HEK293 (cell line): ENCODE results near the gene ALDH8A1.

Source experiments
- CTCF ChIA-PET: fragments of 350-600 bp; formaldehyde crosslinking; extraction: SDS; loops from one replicate; lab custom pipeline; 2021; ENCODE audit warnings: antibody characterized with exemption; lab: Yijun Ruan, JAX
- POLR2A ChIA-PET: fragments of 300-600 bp; formaldehyde crosslinking; extraction: SDS; loops from one replicate; lab custom pipeline; 2020; ENCODE audit warnings: antibody characterized with exemption, inconsistent platforms; lab: Yijun Ruan, JAX
- H3K27ac ChIP-seq: fragments of 200-500 bp; sonication (Bioruptor generic); 2 replicates; pipeline ENCODE4 v1.5.1; 2014; ENCODE audit warnings: low read depth, low read length, control low read depth, inconsistent platforms; ENCODE audit errors: extremely low read depth
- H3K36me3 ChIP-seq, 2 experiments: fragments of 200-500 bp in 1 of 2; sonication (Bioruptor generic) in 1 of 2; 1 replicate in 1 of 2; 2 replicates in 1 of 2; pipeline ENCODE4 v1.5.1; 2014 to 2017; ENCODE audit warnings: inconsistent platforms in 2 of 2, low read length in 2 of 2; ENCODE audit not compliant: control insufficient read depth in 2 of 2, insufficient read depth in 1 of 2
- H3K4me1 ChIP-seq: fragments of 200-500 bp; sonication (Bioruptor generic); 2 replicates; pipeline ENCODE4 v1.5.1; 2014; ENCODE audit warnings: mild to moderate bottlenecking, low read length, inconsistent platforms; ENCODE audit not compliant: control insufficient read depth, insufficient read depth
- H3K4me3 ChIP-seq: 2 replicates; pipeline ENCODE4 v1.5.1; 2011; ENCODE audit warnings: low read depth, mild to moderate bottlenecking, control low read depth, low read length, moderate library complexity
- H3K9me3 ChIP-seq: fragments of 200-500 bp; sonication (Bioruptor generic); 2 replicates; pipeline ENCODE4 v1.5.1; 2014; ENCODE audit warnings: low read depth, low read length, inconsistent platforms; ENCODE audit not compliant: control insufficient read depth, insufficient read depth
- HOXA7 ChIP-seq: sonication (generic); formaldehyde crosslinking; IDR thresholded peaks from 2 replicates; pipeline ENCODE4 v1.8.1; 2022; ENCODE audit warnings: missing genetic modification reagents, borderline replicate concordance
- HOXD13 ChIP-seq: sonication (generic); formaldehyde crosslinking; IDR thresholded peaks from 2 replicates; pipeline ENCODE4 v1.8.0; 2022; ENCODE audit warnings: missing genetic modification reagents, borderline replicate concordance
- YY2 ChIP-seq: fragments of 450-650 bp; formaldehyde crosslinking; IDR thresholded peaks from 2 replicates; pipeline ENCODE4 v1.5.1; 2016; ENCODE audit warnings: missing biosample characterization, missing genetic modification characterization
- ZFP3 ChIP-seq: fragments of 450-650 bp; formaldehyde crosslinking; IDR thresholded peaks from 2 replicates; pipeline ENCODE4 v1.5.1; 2016; ENCODE audit warnings: low read depth, missing biosample characterization, missing genetic modification characterization
- ZFP69B ChIP-seq: fragments of 450-650 bp; formaldehyde crosslinking; IDR thresholded peaks from 2 replicates; pipeline ENCODE4 v1.5.1; 2016; ENCODE audit warnings: missing biosample characterization, missing genetic modification characterization
- ZNF114 ChIP-seq: fragments of 450-650 bp; formaldehyde crosslinking; IDR thresholded peaks from 2 replicates; pipeline ENCODE4 v1.5.0; 2017; ENCODE audit warnings: missing biosample characterization, missing genetic modification characterization
- ZNF16 ChIP-seq: fragments of 450-650 bp; formaldehyde crosslinking; IDR thresholded peaks from 2 replicates; pipeline ENCODE4 v1.5.1; 2016; ENCODE audit warnings: low read depth, missing biosample characterization, missing genetic modification characterization
- ZNF311 ChIP-seq: fragments of 450-650 bp; formaldehyde crosslinking; IDR thresholded peaks from 2 replicates; pipeline ENCODE4 v1.5.1; 2017; ENCODE audit warnings: missing biosample characterization, missing genetic modification characterization, borderline replicate concordance
- ZNF394 ChIP-seq: fragments of 450-650 bp; formaldehyde crosslinking; IDR thresholded peaks from 2 replicates; pipeline ENCODE4 v1.5.1; 2016; ENCODE audit warnings: missing biosample characterization, missing genetic modification characterization, mild to moderate bottlenecking, moderate library complexity, borderline replicate concordance
- ZNF423 ChIP-seq: fragments of 450-650 bp; formaldehyde crosslinking; IDR thresholded peaks from 2 replicates; pipeline ENCODE4 v1.5.1; 2016; ENCODE audit warnings: missing biosample characterization, missing genetic modification characterization
- ZNF433 ChIP-seq: fragments of 450-650 bp; formaldehyde crosslinking; IDR thresholded peaks from 2 replicates; pipeline ENCODE4 v1.5.1; 2016; ENCODE audit warnings: missing biosample characterization, missing genetic modification characterization, low read depth
- ZNF501 ChIP-seq: fragments of 450-650 bp; formaldehyde crosslinking; IDR thresholded peaks from 2 replicates; pipeline ENCODE4 v1.5.1; 2016; ENCODE audit warnings: missing biosample characterization, missing genetic modification characterization
- ZNF560 ChIP-seq: fragments of 450-650 bp; formaldehyde crosslinking; IDR thresholded peaks from 2 replicates; pipeline ENCODE4 v1.5.1; 2017; ENCODE audit warnings: missing biosample characterization, missing genetic modification characterization, borderline replicate concordance
- ZNF596 ChIP-seq: fragments of 450-650 bp; IDR thresholded peaks from 2 replicates; pipeline ENCODE4 v1.5.0; 2018; ENCODE audit warnings: missing biosample characterization, mild to moderate bottlenecking, missing genetic modification characterization, moderate library complexity
- TF ChIP-seq, protein P1 (sequence below): fragments of 450-650 bp; formaldehyde crosslinking; IDR thresholded peaks from 2 replicates; pipeline ENCODE4 v1.5.1; 2016; ENCODE audit warnings: missing biosample characterization, missing genetic modification characterization
- TF ChIP-seq, protein P2 (sequence below): fragments of 450-650 bp; formaldehyde crosslinking; conservative IDR thresholded peaks from 2 replicates; pipeline ENCODE4 v1.5.1; 2016; ENCODE audit warnings: low read depth, missing biosample characterization, missing genetic modification characterization
- TF ChIP-seq, protein P3 (sequence below): fragments of 450-650 bp; formaldehyde crosslinking; IDR thresholded peaks from 2 replicates; pipeline ENCODE4 v1.5.1; 2016; ENCODE audit warnings: missing biosample characterization, missing genetic modification characterization
- TF ChIP-seq, protein P4 (sequence below): fragments of 450-650 bp; formaldehyde crosslinking; optimal IDR thresholded peaks from 2 replicates; pipeline ENCODE3; 2016; ENCODE audit warnings: missing biosample characterization, mild to moderate bottlenecking, missing genetic modification characterization
- TF ChIP-seq, protein P5 (sequence below): fragments of 450-650 bp; formaldehyde crosslinking; conservative IDR thresholded peaks from 2 replicates; pipeline ENCODE4 v1.5.1; 2016; ENCODE audit warnings: low read depth, missing biosample characterization, missing genetic modification characterization
- TF ChIP-seq, protein P6 (sequence below): fragments of 450-650 bp; formaldehyde crosslinking; IDR thresholded peaks from 2 replicates; pipeline ENCODE4 v1.5.1; 2016; ENCODE audit warnings: missing biosample characterization, missing genetic modification characterization

The ALDH8A1 gene

DNA sequence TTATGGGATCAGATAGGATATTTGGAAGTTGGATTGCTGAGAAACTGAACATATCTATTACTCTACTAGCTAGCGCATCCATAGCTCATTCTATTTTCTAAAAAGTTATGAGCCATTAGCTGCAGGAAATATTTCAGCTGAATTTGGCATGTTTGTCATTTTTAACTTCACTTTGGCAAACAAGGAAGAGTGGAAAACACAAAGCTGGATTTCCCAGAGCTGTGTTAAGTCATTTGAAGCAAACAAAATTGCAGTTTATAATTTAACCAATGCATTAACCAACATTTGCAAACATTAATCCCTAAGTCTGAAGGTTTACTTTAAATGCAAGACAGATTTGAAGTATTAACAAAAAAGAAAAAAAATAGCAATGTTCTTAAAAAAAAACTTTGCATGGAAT is 1.2 kb downstream of the ALDH8A1 start:
- H3K27ac ChIP-seq, result no peak overlapping the region
- H3K4me3 ChIP-seq, result no peak overlapping the region
- POLR2A ChIA-PET, result no interaction called here
- no peak for TF ChIP-seq ZNF311
- TF ChIP-seq, protein P1, sequence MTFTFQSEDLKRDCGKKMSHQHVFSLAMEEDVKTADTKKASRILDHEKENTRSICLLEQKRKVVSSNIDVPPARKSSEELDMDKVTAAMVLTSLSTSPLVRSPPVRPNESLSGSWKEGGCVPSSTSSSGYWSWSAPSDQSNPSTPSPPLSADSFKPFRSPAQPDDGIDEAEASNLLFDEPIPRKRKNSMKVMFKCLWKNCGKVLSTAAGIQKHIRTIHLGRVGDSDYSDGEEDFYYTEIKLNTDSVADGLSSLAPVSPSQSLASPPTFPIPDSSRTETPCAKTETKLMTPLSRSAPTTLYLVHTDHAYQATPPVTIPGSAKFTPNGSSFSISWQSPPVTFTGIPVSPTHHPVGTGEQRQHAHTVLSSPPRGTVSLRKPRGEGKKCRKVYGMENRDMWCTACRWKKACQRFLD, result no peak
- no peak for TF ChIP-seq YY2
- TF ChIP-seq ZFP69B (tag by site-specific recombination), result no peak
- TF ChIP-seq ZNF433 (tag by site-specific recombination), result no peak
- TF ChIP-seq, protein P2, sequence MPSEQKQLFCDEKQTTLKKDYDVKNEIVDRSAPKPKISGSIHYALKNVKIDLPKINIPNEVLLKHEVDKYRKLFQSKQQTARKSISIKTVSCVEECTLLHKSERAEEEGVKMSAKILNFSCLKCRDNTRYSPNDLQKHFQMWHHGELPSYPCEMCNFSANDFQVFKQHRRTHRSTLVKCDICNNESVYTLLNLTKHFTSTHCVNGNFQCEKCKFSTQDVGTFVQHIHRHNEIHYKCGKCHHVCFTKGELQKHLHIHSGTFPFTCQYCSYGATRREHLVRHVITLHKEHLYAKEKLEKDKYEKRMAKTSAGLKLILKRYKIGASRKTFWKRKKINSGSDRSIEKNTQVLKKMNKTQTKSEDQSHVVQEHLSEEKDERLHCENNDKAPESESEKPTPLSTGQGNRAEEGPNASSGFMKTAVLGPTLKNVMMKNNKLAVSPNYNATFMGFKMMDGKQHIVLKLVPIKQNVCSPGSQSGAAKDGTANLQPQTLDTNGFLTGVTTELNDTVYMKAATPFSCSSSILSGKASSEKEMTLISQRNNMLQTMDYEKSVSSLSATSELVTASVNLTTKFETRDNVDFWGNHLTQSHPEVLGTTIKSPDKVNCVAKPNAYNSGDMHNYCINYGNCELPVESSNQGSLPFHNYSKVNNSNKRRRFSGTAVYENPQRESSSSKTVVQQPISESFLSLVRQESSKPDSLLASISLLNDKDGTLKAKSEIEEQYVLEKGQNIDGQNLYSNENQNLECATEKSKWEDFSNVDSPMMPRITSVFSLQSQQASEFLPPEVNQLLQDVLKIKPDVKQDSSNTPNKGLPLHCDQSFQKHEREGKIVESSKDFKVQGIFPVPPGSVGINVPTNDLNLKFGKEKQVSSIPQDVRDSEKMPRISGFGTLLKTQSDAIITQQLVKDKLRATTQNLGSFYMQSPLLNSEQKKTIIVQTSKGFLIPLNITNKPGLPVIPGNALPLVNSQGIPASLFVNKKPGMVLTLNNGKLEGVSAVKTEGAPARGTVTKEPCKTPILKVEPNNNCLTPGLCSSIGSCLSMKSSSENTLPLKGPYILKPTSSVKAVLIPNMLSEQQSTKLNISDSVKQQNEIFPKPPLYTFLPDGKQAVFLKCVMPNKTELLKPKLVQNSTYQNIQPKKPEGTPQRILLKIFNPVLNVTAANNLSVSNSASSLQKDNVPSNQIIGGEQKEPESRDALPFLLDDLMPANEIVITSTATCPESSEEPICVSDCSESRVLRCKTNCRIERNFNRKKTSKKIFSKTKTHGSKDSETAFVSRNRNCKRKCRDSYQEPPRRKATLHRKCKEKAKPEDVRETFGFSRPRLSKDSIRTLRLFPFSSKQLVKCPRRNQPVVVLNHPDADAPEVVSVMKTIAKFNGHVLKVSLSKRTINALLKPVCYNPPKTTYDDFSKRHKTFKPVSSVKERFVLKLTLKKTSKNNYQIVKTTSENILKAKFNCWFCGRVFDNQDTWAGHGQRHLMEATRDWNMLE, result no peak
- TF ChIP-seq ZNF423, result no peak
- no peak for TF ChIP-seq ZNF596 (tag by site-specific recombination)
- TF ChIP-seq HOXA7, result no peak
- TF ChIP-seq, all 188 proteins: peak for 0
- Histone ChIP-seq H3K9me3 (no peaks in the 10 kb centered on the region), H3K36me3 (no peaks in the 10 kb centered on the region), H3K4me1 (no peaks in the 10 kb centered on the region)
- CTCF ChIA-PET, result interaction anchor here (0.6 to 2.2 kb wide), 5 partner anchors 8 to 837 kb away, joined by 3 to 13 read pairs (median 4); no protein-coding TSS in a partner anchor

DNA sequence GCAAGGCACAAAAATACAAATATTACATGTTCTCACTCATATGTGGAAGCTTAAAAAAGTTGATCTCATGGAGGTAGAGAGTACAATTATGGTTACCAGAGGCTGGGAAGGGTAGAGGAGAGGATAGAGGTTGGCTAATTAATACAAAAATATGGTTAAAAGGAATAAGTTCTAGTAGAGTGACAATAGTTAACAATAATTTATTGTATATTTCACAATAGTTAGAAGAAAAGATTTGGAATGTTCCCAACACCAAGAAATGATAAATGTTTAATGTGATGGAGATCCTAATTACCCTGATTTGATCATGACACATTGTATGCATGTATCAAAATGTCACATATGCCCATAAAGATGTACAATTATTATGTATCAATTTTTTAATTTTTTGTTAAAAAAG is 1.8 kb downstream of the ALDH8A1 start:
- H3K4me1 ChIP-seq, result no peaks in the 10 kb centered on the region
- no peak overlapping the region for H3K27ac ChIP-seq
- H3K4me3 ChIP-seq, result no peak overlapping the region
- ChIA-PET CTCF (interaction anchor here (0.9 to 1.2 kb wide), 2 partner anchors 66 to 792 kb away, joined by 3 to 4 read pairs; no protein-coding TSS in a partner anchor), POLR2A (no interaction called here)
- no peaks in the 10 kb centered on the region for H3K9me3 ChIP-seq
- H3K36me3 ChIP-seq, result no peaks in the 10 kb centered on the region
- TF ChIP-seq ZNF560 (tag by site-specific recombination) (no peak), ZNF394 (no peak), ZNF114 (tag by site-specific recombination) (no peak), ZFP3 (tag by site-specific recombination) (no peak), ZNF501 (tag by site-specific recombination) (no peak), ZNF16 (tag by site-specific recombination) (no peak), HOXD13 (CRISPR knock-in tag) (no peak)
- TF ChIP-seq, protein P3, sequence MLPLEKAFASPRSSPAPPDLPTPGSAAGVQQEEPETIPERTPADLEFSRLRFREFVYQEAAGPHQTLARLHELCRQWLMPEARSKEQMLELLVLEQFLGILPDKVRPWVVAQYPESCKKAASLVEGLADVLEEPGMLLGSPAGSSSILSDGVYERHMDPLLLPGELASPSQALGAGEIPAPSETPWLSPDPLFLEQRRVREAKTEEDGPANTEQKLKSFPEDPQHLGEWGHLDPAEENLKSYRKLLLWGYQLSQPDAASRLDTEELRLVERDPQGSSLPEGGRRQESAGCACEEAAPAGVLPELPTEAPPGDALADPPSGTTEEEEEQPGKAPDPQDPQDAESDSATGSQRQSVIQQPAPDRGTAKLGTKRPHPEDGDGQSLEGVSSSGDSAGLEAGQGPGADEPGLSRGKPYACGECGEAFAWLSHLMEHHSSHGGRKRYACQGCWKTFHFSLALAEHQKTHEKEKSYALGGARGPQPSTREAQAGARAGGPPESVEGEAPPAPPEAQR (tag by site-specific recombination), result no peak
- TF ChIP-seq, protein P4, sequence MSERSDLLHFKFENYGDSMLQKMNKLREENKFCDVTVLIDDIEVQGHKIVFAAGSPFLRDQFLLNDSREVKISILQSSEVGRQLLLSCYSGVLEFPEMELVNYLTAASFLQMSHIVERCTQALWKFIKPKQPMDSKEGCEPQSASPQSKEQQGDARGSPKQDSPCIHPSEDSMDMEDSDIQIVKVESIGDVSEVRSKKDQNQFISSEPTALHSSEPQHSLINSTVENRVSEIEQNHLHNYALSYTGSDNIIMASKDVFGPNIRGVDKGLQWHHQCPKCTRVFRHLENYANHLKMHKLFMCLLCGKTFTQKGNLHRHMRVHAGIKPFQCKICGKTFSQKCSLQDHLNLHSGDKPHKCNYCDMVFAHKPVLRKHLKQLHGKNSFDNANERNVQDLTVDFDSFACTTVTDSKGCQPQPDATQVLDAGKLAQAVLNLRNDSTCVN (tag by site-specific recombination), result no peak
- TF ChIP-seq, protein P5, sequence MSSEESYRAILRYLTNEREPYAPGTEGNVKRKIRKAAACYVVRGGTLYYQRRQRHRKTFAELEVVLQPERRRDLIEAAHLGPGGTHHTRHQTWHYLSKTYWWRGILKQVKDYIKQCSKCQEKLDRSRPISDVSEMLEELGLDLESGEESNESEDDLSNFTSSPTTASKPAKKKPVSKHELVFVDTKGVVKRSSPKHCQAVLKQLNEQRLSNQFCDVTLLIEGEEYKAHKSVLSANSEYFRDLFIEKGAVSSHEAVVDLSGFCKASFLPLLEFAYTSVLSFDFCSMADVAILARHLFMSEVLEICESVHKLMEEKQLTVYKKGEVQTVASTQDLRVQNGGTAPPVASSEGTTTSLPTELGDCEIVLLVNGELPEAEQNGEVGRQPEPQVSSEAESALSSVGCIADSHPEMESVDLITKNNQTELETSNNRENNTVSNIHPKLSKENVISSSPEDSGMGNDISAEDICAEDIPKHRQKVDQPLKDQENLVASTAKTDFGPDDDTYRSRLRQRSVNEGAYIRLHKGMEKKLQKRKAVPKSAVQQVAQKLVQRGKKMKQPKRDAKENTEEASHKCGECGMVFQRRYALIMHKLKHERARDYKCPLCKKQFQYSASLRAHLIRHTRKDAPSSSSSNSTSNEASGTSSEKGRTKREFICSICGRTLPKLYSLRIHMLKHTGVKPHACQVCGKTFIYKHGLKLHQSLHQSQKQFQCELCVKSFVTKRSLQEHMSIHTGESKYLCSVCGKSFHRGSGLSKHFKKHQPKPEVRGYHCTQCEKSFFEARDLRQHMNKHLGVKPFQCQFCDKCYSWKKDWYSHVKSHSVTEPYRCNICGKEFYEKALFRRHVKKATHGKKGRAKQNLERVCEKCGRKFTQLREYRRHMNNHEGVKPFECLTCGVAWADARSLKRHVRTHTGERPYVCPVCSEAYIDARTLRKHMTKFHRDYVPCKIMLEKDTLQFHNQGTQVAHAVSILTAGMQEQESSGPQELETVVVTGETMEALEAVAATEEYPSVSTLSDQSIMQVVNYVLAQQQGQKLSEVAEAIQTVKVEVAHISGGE (tag by site-specific recombination), result no peak
- TF ChIP-seq, protein P6, sequence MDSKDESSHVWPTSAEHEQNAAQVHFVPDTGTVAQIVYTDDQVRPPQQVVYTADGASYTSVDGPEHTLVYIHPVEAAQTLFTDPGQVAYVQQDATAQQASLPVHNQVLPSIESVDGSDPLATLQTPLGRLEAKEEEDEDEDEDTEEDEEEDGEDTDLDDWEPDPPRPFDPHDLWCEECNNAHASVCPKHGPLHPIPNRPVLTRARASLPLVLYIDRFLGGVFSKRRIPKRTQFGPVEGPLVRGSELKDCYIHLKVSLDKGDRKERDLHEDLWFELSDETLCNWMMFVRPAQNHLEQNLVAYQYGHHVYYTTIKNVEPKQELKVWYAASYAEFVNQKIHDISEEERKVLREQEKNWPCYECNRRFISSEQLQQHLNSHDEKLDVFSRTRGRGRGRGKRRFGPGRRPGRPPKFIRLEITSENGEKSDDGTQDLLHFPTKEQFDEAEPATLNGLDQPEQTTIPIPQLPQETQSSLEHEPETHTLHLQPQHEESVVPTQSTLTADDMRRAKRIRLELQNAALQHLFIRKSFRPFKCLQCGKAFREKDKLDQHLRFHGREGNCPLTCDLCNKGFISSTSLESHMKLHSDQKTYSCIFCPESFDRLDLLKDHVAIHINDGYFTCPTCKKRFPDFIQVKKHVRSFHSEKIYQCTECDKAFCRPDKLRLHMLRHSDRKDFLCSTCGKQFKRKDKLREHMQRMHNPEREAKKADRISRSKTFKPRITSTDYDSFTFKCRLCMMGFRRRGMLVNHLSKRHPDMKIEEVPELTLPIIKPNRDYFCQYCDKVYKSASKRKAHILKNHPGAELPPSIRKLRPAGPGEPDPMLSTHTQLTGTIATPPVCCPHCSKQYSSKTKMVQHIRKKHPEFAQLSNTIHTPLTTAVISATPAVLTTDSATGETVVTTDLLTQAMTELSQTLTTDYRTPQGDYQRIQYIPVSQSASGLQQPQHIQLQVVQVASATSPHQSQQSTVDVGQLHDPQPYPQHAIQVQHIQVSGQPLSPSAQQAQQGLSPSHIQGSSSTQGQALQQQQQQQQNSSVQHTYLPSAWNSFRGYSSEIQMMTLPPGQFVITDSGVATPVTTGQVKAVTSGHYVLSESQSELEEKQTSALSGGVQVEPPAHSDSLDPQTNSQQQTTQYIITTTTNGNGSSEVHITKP (tag by site-specific recombination), result no peak
